IPS-NIHi7 (cell line): Measurements from ENCODE around the gene SYNDIG1L.
"Not testable (repeated sequence)": the region's sequence is repeated elsewhere in the genome, so short reads cannot be mapped to it uniquely, and the experiment has no call there.

Experiments used
- DNase-seq: peaks from one replicate; pipeline ENCODE4 v3.0.0; 2012; ENCODE audit warnings: mixed read lengths; ENCODE audit errors: extremely low spot score

Gene SYNDIG1L

DNA sequence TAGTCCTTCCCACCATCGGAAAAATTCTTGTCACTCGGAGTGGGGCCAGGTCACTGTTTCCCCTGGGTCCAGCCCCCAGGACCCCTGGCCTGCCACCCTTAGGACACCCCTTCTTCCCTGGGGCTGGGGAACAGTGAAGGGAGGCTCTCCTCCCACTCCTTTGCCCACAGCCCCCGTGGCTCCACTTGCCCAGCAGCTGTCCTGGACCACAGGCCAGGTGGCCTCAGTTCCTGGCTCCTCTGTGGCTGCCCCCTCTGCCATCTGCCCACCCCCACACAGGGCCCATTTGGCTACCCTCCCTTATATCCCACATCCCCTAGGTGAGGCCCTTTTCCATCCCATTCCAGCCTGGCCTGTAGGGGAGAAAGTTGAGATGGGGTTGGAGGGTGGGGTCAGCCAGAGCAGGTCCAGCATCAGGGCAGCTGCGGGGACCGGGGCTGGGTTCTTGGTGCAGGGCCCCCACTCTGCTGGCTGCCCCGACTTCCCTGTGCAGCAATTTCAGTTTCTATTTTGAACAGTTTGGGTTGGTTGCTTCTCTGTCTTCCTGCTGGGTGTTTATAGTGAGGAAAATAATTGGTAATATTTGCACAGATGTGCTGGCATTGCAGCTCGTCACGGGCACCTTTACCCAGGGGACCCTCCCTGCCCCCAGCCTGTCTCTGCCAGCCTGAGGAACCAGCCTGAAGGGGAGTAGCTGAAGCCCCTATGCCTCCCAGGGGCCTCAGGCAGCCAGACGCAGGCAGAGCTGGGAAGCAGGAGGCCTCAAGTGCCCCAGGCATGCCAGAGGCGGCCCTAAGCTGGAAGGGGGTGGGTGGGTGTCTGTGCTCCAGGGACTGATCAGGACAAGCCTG is 23.4 kb downstream of the SYNDIG1L start:
- no peak for DNase-seq

- DNase-seq = peak; percentile 76
Observed at GRCh38 chr14:74401504-74402241, 24.3 kb downstream of the SYNDIG1L start.

GRCh38 chr14:74400919-74401503 is 25.0 kb downstream of the SYNDIG1L start:
- no peak for DNase-seq

DNA sequence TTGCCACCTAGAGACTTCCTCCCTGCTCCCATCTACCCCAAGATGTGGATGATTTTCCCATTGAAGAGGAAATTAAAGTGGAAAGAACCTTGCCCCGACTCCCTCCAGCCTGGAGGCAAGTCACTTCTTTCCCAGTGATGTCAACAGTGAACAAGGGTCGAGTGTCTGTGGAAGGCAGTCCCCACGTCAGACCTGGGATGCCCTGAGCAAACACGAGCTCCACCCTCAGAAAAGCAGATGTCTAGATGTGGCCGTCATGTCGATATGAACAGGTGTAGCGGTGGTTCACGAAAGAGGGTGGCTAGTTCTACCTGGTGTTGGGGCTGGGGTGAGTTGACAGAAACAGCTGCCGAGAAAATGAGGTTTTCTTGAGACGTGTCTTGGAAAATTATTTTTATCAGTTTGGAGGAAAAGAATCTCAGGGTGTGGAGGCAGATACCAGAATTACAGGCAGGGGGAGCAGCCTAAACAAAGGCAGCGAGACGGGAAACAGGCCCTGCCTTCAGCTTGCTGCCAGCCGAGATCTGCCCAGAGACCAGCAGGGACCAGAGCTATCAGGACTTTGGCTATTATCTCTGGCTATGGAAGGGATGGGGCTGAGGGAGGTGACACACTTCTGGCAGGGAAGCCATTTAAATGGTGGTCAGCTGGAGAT is 25.9 kb downstream of the SYNDIG1L start:
- DNase-seq = peak; percentile 79

- DNase-seq = no peak
Observed at GRCh38 chr14:74395094-74395493, 30.9 kb downstream of the SYNDIG1L start.

- no peak for DNase-seq
Observed at GRCh38 chr14:74394549-74394948, 31.5 kb downstream of the SYNDIG1L start.

GRCh38 chr14:74392616-74393570 is 33.1 kb downstream of the SYNDIG1L start:
- no peak for DNase-seq

DNA sequence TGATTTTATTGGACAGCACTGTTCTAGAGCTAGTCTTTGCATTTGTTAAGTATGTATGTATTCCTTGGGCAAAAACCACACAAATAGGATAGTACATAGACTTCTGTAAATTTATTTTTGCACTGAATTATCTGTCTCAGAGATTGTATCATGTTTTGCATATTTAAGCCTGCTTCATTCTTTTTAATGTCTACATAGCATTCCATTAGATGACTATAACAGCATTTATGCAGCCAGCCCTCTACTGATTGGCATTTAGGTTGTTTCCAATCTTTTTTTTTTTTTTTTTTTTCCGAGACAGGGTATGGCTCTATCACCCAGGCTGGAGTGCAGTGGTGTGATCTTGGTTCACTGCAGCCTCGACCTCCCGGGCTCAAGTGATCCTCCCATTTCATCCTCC is 34.5 kb downstream of the SYNDIG1L start:
- DNase-seq = no peak

DNA sequence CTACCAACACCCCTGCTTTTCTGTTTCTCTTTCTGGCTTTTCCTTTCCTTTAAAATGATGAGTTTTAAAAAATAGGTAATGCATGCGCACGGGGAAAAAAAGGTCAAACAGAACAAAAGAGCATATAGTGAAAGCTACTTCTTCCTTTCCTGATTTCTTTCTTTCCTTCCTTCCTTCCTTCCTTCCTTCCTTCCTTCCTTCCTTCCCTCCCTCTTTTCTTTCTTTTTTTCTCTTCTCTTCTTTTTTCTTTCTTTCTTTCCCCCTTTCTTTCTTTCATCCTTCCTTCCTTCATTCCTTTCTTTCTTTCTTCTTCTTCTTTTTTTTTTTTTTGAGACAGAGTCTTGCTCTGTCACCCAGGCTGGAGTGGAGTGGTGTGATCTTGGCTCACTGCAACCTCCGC is 35.5 kb downstream of the SYNDIG1L start:
- DNase-seq = not testable (repeated sequence)

- DNase-seq = no peak
Observed at GRCh38 chr14:74389980-74390379, 36.0 kb downstream of the SYNDIG1L start.

- DNase-seq = no peak
Observed at GRCh38 chr14:74382231-74382630, 43.8 kb downstream of the SYNDIG1L start.

- DNase-seq = not testable (repeated sequence)
Observed at GRCh38 chr14:74381571-74381970, 44.4 kb downstream of the SYNDIG1L start.

GRCh38 chr14:74380845-74381244 is 45.2 kb downstream of the SYNDIG1L start:
- no peak for DNase-seq

- no peak for DNase-seq
Observed at GRCh38 chr14:74380172-74380571, 45.8 kb downstream of the SYNDIG1L start.

DNA sequence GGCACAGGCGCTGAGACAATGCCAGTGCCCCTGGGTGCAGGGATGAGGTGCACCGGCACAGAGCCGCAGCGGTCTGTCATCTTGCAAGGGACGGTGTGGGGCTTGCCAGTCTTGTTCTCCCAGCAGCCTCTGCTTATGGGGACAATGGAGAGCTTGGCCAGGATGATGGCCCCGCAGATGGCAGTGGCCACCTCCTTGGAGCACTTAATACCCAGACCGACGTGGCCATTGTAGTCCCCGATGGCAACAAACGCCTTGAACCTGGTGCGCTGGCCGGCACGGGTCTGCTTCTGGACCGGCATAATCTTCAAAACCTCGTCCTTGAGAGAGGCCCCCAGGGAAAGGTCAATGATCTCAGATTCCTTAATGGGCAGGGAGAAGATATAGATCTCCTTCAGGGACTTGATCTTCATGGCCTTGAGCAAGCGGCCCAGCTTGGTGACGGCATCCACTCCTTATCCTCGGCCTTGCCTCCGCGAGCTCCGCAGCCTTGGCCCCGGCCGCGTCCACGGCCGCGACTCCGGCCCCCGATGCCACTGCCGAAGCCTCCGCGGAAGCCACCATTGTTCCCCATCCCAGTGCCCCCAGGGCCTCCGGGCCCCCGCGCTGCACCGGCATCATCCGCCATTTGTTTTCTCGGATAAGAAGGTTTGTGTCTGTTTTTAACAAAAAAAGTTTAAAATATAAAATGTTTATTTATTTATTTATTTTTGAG is 47.9 kb downstream of the SYNDIG1L start:
- no peak for DNase-seq

DNA sequence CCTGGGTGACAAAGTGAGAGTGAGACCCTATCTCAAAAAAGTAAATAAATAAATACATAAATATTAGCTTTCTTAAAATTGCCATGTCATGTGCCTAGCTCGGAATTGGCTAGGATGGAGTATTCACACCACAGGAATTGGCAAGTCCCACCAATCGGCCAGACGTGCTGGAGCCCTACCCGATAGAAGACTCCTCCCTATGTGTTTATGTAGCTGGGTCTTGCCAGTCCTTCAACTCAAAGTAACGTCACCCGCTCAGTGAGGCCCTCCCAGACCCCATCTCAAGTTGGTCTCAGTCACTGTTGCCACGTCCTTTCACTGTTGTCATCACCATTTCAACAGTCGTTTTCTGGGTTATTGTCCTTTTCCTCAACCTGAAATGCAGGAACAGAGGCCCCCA is 57.6 kb downstream of the SYNDIG1L start:
- DNase-seq = no peak

DNA sequence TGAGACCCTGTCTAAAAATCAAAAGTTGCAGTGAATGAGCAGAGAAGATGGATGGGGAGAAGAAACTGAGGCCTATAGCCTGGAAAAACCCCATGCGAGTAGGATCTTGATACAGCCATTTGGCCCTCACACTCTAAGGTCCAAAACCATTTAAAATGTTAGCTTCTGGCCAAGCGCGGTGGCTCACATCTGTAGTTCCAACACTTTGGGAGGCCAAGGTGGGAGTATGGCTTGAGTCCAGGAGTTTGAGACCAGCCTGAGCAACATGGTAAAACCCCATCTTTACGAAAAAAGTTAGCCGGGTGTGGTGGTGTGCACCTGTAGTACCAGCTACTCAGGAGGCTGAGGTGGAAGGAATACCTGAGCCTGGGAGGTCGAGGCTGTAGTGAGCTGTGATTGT is 58.0 kb downstream of the SYNDIG1L start:
- DNase-seq = no peak

- no peak for DNase-seq
Observed at GRCh38 chr14:74364271-74364880, 61.6 kb downstream of the SYNDIG1L start.

DNA sequence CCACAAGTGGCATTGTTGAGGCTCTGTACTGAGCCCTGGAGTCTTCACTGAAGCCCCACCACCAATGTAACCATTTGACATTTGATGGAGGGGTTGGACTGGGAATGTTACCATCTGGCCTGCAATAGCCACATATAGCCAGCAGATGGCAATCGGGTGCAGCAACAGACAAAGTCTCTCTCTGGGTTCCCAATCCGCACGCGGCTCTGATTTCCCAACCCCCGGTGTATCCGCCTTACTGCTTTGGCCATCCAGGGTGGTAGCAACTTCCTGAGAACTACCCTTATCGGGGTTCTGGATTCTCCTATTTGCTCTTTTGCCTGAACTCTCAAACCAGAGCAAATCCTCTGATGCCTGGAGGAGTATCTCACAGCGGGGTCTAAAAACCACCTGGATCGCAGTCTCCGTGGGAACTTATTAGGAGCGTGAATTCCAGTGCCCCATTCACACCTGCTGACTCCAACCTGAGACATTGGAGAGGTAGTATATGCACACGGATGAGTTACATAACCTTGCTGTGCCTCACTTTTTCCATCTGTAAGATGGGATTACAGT is 63.6 kb downstream of the SYNDIG1L start:
- DNase-seq = peak; percentile 93

GRCh38 chr14:74360163-74360562 is 65.8 kb downstream of the SYNDIG1L start:
- DNase-seq = no peak
